T-helper 17 cell (primary cell): Measurements from ENCODE around the gene SEL1L2. TPM values are rescaled to one million over a fixed set of nuclear protein-coding genes. Genes with fewer than 3 reads are reported as not detected.

Source experiments
- ATAC-seq: fragments of 150-1000 bp; cut with Tn5 transposase; 2 replicates; pipeline ENCODE4 v1.10.0; 2021; ENCODE audit warnings: mild to moderate bottlenecking, moderate library complexity
- DNase-seq, 3 donors: peaks; one replicate each; pipeline versions ENCODE4 v3.0.0 to v3.0.0-alpha.2; 2020 to 2021
- H3K9me3 ChIP-seq: one replicate; pipeline ENCODE4 v1.7.0; 2013; ENCODE audit warnings: low read length, mild to moderate bottlenecking; ENCODE audit not compliant: control insufficient read depth, poor library complexity, severe bottlenecking
- H3K27ac Mint-ChIP-seq: one replicate; pipeline ENCODE4 v1.8.0; 2022; ENCODE audit warnings: mild to moderate bottlenecking, moderate library complexity, mixed read lengths
- H3K27me3 Mint-ChIP-seq: one replicate; pipeline ENCODE4 v1.8.0; 2022; ENCODE audit warnings: mixed read lengths
- H3K36me3 Mint-ChIP-seq: one replicate; pipeline ENCODE4 v1.8.0; 2022; ENCODE audit warnings: low read depth, mixed read lengths
- H3K4me1 Mint-ChIP-seq: one replicate; pipeline ENCODE4 v1.8.0; 2022; ENCODE audit warnings: mild to moderate bottlenecking, mixed read lengths
- H3K4me3 Mint-ChIP-seq: one replicate; pipeline ENCODE4 v1.8.0; 2022; ENCODE audit warnings: mild to moderate bottlenecking, moderate library complexity, mixed read lengths
- total RNA-seq, 4 donors: library from RNA in 2 of 4; stranded (reverse) in 2 of 4; gene quantifications; one replicate each; pipeline ENCODE4 v1.2.3 and lab custom pipeline; 2022 to 2026

Gene SEL1L2
- total RNA-seq, 2 donors from 2014 or later = not detected

DNA sequence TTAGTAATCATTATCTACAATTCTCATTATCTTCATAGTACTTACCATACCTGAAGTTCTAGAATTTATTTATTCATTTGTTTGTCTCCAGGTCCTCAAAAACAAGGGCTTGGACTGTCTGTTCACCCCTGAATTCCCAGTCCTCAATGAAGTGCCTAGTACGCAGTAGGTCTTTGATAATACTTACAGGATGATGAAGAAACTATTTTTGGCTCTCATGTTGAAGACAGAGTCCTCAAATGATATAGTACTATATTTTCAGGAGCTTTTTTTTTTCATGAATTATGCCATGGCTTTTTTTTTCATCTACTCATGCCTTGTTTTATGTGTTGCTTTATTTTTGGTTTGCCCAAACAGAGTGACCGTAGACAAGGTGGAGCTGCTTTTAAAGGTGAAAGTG, 139.1 kb downstream of the SEL1L2 start:
- no peak overlapping the region for H3K27ac Mint-ChIP-seq
- H3K27me3 Mint-ChIP-seq = peaks cover 23% of the 10 kb centered on the region
- H3K9me3 ChIP-seq = no peaks in the 10 kb centered on the region
- no peaks in the 10 kb centered on the region for H3K4me1 Mint-ChIP-seq
- ATAC-seq = no peak
- no peaks in the 10 kb centered on the region for H3K36me3 Mint-ChIP-seq
- no peak overlapping the region for H3K4me3 Mint-ChIP-seq
- DNase-seq = no peak

DNA sequence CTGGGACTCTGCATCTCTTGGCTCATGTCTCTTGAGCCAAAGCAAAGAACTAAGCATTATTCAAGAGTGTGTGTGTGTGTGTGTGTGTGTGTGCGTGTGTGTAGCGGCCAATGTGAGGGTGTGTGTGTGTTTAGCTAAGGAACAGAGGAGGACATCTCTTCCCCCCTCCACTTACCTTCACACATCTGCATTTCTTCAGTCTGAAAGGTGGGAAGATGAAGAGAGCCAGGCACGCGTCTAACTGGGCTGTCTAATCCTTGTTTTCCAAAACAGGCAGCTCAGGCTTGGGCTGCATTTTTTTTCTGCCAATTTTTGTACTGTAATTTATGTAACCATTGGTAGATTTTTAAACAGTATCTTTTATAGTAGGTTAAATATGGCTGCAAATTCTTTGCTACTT, 146.1 kb downstream of the SEL1L2 start:
- H3K36me3 Mint-ChIP-seq = no peaks in the 10 kb centered on the region
- no peak for ATAC-seq
- H3K4me3 Mint-ChIP-seq = no peak overlapping the region

DNA sequence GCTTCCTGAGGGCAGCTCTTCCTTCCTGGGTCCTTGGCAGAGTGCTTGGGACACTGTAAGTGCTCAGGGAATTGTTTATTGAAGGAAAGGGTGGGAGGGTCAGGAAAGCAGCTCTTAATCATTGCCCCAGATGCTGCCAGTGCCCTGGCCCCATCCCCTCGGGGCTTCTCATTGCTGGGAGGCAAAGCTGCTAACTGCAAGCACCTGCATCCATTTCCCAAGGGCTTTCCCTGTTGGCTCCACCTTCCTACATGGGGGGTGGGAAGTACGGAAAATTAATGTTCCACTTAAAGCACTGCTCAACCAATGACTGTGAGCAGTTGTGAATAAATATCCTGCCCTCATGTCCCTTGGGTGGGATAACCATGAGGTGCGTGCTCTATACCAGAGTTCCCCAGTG, 149.2 kb downstream of the SEL1L2 start:
- Mint-ChIP-seq H3K27me3 (peaks cover 50% of the 10 kb centered on the region), H3K4me3 (no peak overlapping the region), H3K36me3 (no peaks in the 10 kb centered on the region), H3K4me1 (no peaks in the 10 kb centered on the region), H3K27ac (no peak overlapping the region)
- DNase-seq (no peak), ATAC-seq (no peak)
- no peaks in the 10 kb centered on the region for H3K9me3 ChIP-seq

More for the DNA sequence above, 146.1 kb downstream of the SEL1L2 start:
- no peak for DNase-seq
- no peaks in the 10 kb centered on the region for H3K4me1 Mint-ChIP-seq
- no peaks in the 10 kb centered on the region for H3K9me3 ChIP-seq
- H3K27ac Mint-ChIP-seq = no peak overlapping the region
- peaks cover 43% of the 10 kb centered on the region for H3K27me3 Mint-ChIP-seq

DNA sequence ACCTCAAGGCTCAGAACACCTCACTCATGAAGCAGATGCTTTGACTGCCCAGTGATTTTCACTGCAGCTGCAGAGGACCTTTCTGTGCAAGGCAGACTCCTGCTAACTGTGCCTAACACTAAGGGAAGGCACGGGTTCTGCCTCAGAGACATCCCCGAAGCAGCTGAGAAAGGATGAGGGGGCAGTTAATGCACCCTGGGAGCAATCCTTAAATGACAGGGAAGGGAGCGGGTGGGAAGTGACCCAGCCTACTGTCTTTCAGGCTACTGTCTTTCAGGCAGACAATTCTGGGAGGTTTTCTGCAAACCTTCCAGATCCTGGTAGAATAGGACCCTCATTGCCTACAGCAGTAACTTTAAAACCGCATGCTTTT, 150.3 kb downstream of the SEL1L2 start:
- Mint-ChIP-seq H3K27ac (no peak overlapping the region), H3K4me3 (no peak overlapping the region), H3K27me3 (peaks cover 50% of the 10 kb centered on the region), H3K4me1 (no peaks in the 10 kb centered on the region), H3K36me3 (no peaks in the 10 kb centered on the region)
- no peak for DNase-seq
- H3K9me3 ChIP-seq = no peaks in the 10 kb centered on the region
- ATAC-seq = no peak

DNA sequence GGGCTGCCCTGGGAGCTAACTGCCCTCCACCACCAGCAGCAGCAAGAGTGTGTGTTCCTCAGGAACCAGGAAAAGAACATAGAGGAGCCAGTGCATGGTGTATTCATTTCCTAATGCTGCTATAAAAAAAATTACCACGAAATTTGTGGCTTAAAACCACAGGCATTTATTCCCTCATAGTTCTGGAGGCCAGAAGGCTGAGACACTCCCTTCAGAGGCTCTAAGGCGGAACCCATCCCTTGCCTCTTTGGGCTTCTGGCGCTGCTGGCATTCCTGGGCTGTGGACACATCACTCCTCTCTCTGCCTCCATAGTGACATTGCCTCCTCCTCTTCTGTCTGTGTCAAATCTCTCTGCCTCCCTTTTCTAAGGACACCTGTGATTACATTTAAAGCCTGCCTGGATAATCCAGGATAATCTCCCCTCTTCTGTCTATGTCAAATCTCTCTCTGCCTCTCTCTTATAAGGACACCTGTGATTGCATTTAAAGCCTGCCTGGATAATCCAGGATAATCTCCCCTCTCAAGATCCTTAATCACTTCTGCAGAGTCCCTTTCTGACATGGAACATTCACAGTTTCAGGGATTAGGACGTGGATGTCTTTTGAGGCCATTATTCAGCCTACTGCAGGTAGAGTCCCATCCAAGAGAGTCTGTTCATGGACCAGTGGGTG, 150.9 kb downstream of the SEL1L2 start:
- no peak for ATAC-seq
- no peak overlapping the region for H3K4me3 Mint-ChIP-seq

DNA sequence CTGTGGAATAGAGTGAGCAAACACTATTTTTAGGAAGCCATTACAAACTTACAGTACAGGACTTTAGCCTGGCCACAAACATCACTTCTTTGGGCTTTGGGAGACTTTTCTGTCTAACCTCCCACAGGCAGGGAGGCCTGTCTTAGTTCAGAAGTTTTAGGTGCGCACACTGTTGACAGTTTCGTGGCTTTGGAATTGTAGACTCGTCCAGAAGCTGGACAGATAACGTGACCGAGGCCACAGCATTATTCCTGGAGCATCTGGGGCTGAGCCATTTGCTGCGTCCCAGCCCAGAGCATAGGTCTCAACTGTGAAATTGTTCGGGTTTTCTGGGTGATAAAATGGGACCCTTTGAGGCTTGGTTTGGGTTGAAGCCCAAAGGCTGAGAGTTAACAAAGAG, 151.8 kb downstream of the SEL1L2 start:
- ATAC-seq = no peak
- Mint-ChIP-seq H3K36me3 (no peaks in the 10 kb centered on the region), H3K4me3 (no peak overlapping the region), H3K4me1 (no peaks in the 10 kb centered on the region), H3K27me3 (peaks cover 45% of the 10 kb centered on the region), H3K27ac (no peak overlapping the region)
- DNase-seq = no peak
- no peaks in the 10 kb centered on the region for H3K9me3 ChIP-seq

More for the DNA sequence above, 150.9 kb downstream of the SEL1L2 start:
- no peak overlapping the region for H3K27ac Mint-ChIP-seq
- H3K27me3 Mint-ChIP-seq = peaks cover 50% of the 10 kb centered on the region
- no peaks in the 10 kb centered on the region for H3K9me3 ChIP-seq
- H3K4me1 Mint-ChIP-seq = no peaks in the 10 kb centered on the region
- H3K36me3 Mint-ChIP-seq = no peaks in the 10 kb centered on the region
- no peak for DNase-seq

DNA sequence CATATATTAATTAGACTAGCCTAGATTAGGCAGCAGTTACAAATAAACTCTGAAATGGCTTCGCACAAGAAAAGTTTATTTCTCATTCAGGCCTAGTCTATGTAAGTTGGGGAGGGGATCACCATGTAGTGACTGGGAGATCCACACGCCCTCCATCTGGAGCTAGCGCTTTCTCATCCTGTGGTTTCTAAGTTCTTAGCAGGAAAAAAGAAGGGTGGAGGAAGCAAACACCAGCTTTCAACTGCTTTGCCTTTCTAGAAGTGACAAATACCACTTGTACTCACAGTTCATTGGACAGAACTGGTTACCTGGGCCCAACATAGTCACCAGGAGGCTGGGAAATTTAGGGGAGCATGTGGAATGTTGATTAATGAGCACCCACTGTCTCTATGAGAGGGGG, 158.9 kb downstream of the SEL1L2 start:
- Mint-ChIP-seq H3K27me3 (peaks cover 26% of the 10 kb centered on the region), H3K27ac (no peak overlapping the region), H3K36me3 (no peaks in the 10 kb centered on the region), H3K4me1 (no peaks in the 10 kb centered on the region), H3K4me3 (no peak overlapping the region)
- ATAC-seq = no peak
- no peak for DNase-seq
- no peaks in the 10 kb centered on the region for H3K9me3 ChIP-seq

DNA sequence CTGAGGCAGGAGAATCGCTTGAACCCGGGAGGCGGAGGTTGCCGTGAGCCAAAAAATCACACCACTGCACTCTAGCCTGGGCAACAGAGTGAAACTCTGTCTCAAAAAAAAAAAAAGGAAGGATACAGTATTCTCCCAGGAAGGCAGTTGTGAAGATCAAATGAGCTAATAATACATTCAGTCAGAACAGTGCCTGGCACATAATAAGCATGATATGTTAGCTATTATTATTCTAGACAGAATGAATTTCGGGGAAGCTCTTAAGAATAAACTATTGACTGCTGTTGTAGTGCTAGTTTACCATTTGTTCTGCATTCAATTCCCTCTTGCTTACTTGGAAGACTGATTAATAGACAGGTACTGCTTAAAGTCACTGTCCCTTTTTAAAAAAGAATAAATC, 164.9 kb downstream of the SEL1L2 start:
- Mint-ChIP-seq H3K36me3 (no peaks in the 10 kb centered on the region), H3K27me3 (peaks cover 26% of the 10 kb centered on the region), H3K4me1 (peaks cover 5% of the 10 kb centered on the region), H3K4me3 (no peak overlapping the region), H3K27ac (no peak overlapping the region)
- DNase-seq (no peak), ATAC-seq (no peak)
- no peaks in the 10 kb centered on the region for H3K9me3 ChIP-seq

DNA sequence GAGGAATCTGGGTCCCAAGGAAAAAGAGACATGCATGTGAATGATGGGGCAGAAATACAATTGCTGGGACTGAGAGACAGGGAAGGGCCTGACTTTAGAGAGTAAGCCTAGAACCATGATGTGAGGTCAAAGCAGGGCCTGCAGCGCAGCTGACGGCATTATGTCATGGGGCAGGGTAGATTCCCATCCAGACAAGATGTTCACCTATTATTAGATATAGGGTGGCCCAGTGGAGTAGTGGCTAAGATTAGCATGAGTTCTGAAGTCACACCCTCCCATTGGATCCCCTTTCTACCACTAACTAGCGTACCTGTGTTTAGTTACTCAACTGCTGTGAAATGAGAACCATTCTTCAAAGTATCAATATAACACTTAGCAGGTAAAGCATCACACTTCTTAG, 166.0 kb downstream of the SEL1L2 start:
- no peaks in the 10 kb centered on the region for H3K9me3 ChIP-seq
- Mint-ChIP-seq H3K4me1 (peaks cover 5% of the 10 kb centered on the region), H3K4me3 (no peak overlapping the region), H3K36me3 (no peaks in the 10 kb centered on the region), H3K27me3 (peaks cover 21% of the 10 kb centered on the region), H3K27ac (no peak overlapping the region)
- ATAC-seq (no peak), DNase-seq (no peak)

DNA sequence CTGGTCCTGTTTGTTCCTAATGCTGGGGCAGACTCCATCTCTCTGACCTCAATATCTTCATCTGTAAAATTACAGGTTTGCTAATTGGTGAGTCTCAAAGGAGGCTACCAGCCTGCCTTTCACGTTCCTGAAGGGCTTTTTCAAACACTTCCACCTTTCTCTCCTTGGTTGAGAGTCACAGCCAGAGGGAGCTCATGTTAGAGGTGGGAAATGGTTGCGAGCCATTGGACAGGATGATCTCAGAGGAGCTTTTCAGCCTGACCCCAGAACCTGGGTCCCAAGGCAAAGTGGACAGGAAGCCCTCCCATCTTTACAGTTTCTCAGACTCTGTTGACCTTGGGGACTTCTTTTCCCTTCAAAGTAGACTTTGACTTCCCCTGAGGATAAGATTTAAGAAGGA, 168.0 kb downstream of the SEL1L2 start:
- no peak overlapping the region for H3K27ac Mint-ChIP-seq
- H3K4me3 Mint-ChIP-seq = no peak overlapping the region
- peaks cover 5% of the 10 kb centered on the region for H3K4me1 Mint-ChIP-seq
- H3K36me3 Mint-ChIP-seq = no peaks in the 10 kb centered on the region
- ATAC-seq (no peak), DNase-seq (no peak)
- peaks cover 10% of the 10 kb centered on the region for H3K27me3 Mint-ChIP-seq
- H3K9me3 ChIP-seq = no peaks in the 10 kb centered on the region

DNA sequence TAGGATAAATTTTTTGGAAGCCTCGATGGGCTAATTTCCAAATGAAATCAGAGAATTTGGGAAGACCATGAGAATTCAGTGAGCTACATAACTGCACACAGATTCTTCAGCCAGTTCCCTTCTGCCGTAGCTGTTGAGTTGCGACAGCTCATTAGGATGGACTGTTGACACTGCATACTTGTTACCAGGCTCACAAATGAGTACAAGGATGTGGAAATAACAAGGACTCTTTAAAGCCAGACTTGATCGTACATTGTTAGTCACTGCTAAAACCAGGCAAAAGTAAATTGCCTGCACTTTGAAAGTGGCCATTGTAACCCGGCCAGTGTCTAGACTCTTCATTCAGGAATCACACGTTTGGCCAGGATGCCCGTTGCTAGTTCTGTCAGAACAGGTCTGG, 168.5 kb downstream of the SEL1L2 start:
- H3K4me1 Mint-ChIP-seq = peaks cover 5% of the 10 kb centered on the region
- no peak overlapping the region for H3K4me3 Mint-ChIP-seq
- DNase-seq = no peak
- H3K27ac Mint-ChIP-seq = no peak overlapping the region
- H3K27me3 Mint-ChIP-seq = peaks cover 5% of the 10 kb centered on the region
- no peaks in the 10 kb centered on the region for H3K9me3 ChIP-seq
- no peaks in the 10 kb centered on the region for H3K36me3 Mint-ChIP-seq
- ATAC-seq = no peak

DNA sequence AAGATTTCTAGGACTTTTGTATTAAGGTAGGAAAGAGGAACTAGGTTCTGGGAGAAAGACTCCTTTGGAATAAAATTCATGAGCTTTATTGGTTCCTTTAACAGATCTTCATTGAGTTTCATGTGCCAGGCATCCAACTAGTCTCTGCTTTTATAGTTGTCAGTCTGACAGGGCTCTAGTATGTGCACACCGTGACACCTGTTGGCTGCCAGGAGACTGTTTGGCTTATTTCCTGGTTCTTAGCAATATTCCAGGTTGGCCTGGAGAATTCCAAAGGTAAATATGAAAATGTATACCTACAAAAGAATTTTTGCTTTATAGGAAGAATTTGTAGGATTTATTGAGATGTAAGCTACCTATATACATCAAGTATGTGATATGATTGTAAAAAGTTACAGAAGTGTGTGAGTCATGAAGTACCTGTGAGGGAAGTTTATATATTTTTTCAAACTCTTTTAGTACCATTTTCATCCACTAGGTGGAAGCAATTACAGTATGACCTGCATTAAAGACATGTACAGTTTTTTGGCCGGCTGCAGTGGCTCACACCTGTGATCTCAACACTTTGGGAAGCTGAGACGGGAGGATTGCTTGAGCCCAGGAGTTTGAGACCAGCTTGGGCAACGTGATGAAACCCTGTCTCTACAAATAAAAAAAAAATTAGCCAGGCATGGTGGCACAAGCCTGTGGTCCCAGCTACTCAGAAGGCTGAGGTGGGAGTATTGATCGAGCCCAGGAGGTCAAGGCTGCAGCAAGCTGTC, 170.3 kb downstream of the SEL1L2 start:
- no peak overlapping the region for H3K27ac Mint-ChIP-seq
- no peak overlapping the region for H3K4me3 Mint-ChIP-seq
- H3K27me3 Mint-ChIP-seq = no peaks in the 10 kb centered on the region
- peaks cover 5% of the 10 kb centered on the region for H3K4me1 Mint-ChIP-seq
- peaks cover 2% of the 10 kb centered on the region for H3K36me3 Mint-ChIP-seq
- H3K9me3 ChIP-seq = no peaks in the 10 kb centered on the region
- ATAC-seq = peak; percentile 65
- no peak for DNase-seq

DNA sequence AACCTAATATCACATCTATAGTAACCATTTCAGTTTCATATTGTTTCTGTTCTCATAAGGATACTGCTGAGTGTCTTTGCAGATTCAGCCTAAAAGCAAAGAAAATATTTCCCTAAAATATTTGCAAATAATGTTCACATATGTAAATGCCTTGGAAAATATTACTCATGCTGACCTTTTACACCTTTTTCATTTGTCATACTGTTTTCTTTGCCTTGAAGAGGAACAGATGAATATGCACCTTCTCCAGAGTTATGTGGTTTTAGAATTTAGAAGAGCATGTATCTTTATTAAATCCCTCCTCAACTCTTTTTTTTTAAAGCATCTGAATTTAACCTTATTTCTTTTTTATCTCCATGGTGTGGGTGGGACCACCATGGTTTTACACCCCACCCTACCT, 173.1 kb downstream of the SEL1L2 start:
- H3K9me3 ChIP-seq = no peaks in the 10 kb centered on the region
- Mint-ChIP-seq H3K36me3 (peaks cover 2% of the 10 kb centered on the region), H3K27ac (no peak overlapping the region), H3K27me3 (no peaks in the 10 kb centered on the region), H3K4me3 (no peak overlapping the region), H3K4me1 (no peaks in the 10 kb centered on the region)
- no peak for ATAC-seq
- DNase-seq = no peak

DNA sequence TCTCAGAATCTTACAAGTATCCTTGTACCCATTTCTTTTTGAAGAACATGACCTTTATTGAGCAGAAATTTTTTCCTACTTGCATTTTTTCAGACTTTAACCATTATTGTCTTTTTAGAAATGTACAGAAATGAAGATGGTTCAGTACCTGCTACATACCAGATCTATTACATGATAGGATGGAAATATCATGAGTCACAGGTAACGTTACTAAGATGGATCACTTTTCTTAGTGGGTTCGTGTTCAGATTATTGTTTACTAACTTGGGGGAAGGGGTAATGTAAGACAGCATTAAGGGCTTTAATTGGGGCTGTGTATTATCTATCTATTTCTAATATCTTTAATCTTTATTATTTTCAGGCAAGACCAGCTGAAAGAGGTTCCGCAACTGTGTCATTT, 173.7 kb downstream of the SEL1L2 start:
- Mint-ChIP-seq H3K27ac (no peak overlapping the region), H3K4me3 (no peak overlapping the region), H3K36me3 (peaks cover 2% of the 10 kb centered on the region), H3K4me1 (no peaks in the 10 kb centered on the region), H3K27me3 (no peaks in the 10 kb centered on the region)
- DNase-seq (no peak), ATAC-seq (no peak)
- no peaks in the 10 kb centered on the region for H3K9me3 ChIP-seq
